Measurements from ENCODE around the gene MIEF1. TPM values are rescaled to one million over a fixed set of nuclear protein-coding genes. Genes with fewer than 3 reads are reported as not detected.

Gene MIEF1
- total and polyA plus RNA-seq, 2 donors (not counting 1 experiment from before 2014, with no cell fraction given): 9.8 to 37.2 TPM

DNA sequence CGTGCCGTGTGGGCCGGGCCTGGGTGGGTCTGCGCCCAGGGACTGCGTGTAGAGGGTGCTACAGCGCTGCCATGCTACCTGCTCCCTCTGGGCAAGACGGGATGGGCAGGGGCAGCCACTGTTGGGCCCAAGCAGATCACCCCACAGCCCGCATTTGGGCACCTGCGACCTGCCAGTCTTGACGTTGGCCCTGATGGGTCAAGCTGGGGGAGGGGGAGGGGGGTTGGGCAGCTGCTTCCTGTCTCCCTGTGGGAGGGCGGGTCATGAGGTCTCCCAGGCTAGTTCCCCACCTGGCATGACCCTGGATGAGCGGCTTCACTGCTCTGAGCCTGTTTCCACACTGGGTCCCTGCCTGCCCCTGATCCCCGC, 33.3 kb downstream of the MIEF1 start:
- peaks cover 25% of the 10 kb centered on the region for H3K4me1 Mint-ChIP-seq
- ChIA-PET CTCF (interaction anchor here (0.5 to 13.4 kb wide), 32 partner anchors 8 to 815 kb away, joined by 3 to 328 read pairs (median 4); partner anchors contain the start of genes ADSL, MIEF1 and RPL3), POLR2A (interaction anchor here (1.5 to 2.3 kb wide), 2 partner anchors 489 to 502 kb away, joined by 3 to 10 read pairs; no protein-coding TSS in a partner anchor)
- TF ChIP-seq EZH2 (IDR thresholded peaks at IDR 0.05; ENCODE audit: borderline replicate concordance, insufficient read depth, low read depth, low read length, poor library complexity, severe bottlenecking): no peak
- intact Hi-C loops (cut with micrococcal nuclease): loop anchor here (2.0 kb wide), 2 partner anchors 405 to 1101 kb away; partner anchors contain the start of gene MRTFA
- Histone ChIP-seq H4K20me1 (ENCODE audit: control insufficient read depth, insufficient read depth, low read length, poor library complexity, severe bottlenecking) (peaks cover 14% of the 10 kb centered on the region), H3K4me2 (replicated peaks; ENCODE audit: low read depth, low read length, poor library complexity, severe bottlenecking) (no peak overlapping the region), H3K4me1 (ENCODE audit: control insufficient read depth in 2 of 2, insufficient read depth in 2 of 2, low read length in 2 of 2) (peaks cover 18 to 29% of the 10 kb centered on the region in 2 donors), H3K9me3 (ENCODE audit: control extremely low read depth in 1 of 3, control insufficient read depth in 2 of 3, insufficient read depth in 1 of 3, low read length in 2 of 3) (no peaks in the 10 kb centered on the region), H3K36me3 (replicated peaks in 1 of 2; ENCODE audit: control extremely low read depth in 1 of 2, control insufficient read depth in 1 of 2, extremely low read depth in 1 of 2, insufficient read depth in 2 of 2, low read length in 1 of 2) (peaks cover 0 to 10% of the 10 kb centered on the region in 2 experiments), H3K79me2 (ENCODE audit: control insufficient read depth, insufficient read depth, low read length) (peaks cover 22% of the 10 kb centered on the region), H2AFZ (ENCODE audit: insufficient read depth, low read depth, low read length, poor library complexity, severe bottlenecking) (no peak overlapping the region), H3K27ac (ENCODE audit: low read length in 2 of 2) (no peak overlapping the region), H3K27me3 (replicated peaks in 1 of 4; ENCODE audit: control extremely low read depth in 1 of 4, control insufficient read depth in 3 of 4, insufficient read depth in 4 of 4, low read length in 3 of 4) (peaks cover 0 to 5% (median 0%) of the 10 kb centered on the region in 4 experiments), H3K9ac (ENCODE audit: low read length) (no peak overlapping the region), H3K4me3 (ENCODE audit: control extremely low read depth in 1 of 5, extremely low read depth in 1 of 5, insufficient read depth in 1 of 5, low read depth in 2 of 5, low read length in 4 of 5) (no peak overlapping the region)
- DNase-seq (no peak), ATAC-seq (ENCODE audit: low read depth) (no peak)
- WGBS (ENCODE audit: insufficient coverage): 63% methylated on average over 13 of the region's 13 CpGs
- peaks cover 2% of the 10 kb centered on the region for H3K27me3 Mint-ChIP-seq
- H3K4me3 Mint-ChIP-seq: no peak overlapping the region
- no peaks in the 10 kb centered on the region for H3K9me3 Mint-ChIP-seq (ENCODE audit: insufficient read depth)
- no peak overlapping the region for H3K27ac Mint-ChIP-seq

- ATAC-seq (ENCODE audit: low read depth): no peak
- H3K4me3 ChIP-seq (ENCODE audit: control extremely low read depth in 1 of 5, extremely low read depth in 1 of 5, insufficient read depth in 1 of 5, low read depth in 2 of 5, low read length in 4 of 5): no peak overlapping the region
- no peaks in the 10 kb centered on the region for H3K9me3 Mint-ChIP-seq (ENCODE audit: insufficient read depth)
- H3K27ac Mint-ChIP-seq: no peak overlapping the region
- CTCF ChIA-PET: interaction anchor here (1.0 to 13.4 kb wide), 15 partner anchors 10 to 815 kb away, joined by 3 to 328 read pairs (median 7); partner anchors contain the start of genes ADSL and RPL3
- WGBS (ENCODE audit: insufficient coverage): 98% methylated on average over 9 of the region's 15 CpGs
- H3K4me1 ChIP-seq (ENCODE audit: control insufficient read depth in 2 of 2, insufficient read depth in 2 of 2, low read length in 2 of 2): peaks cover 12 to 23% of the 10 kb centered on the region in 2 donors
- POLR2A ChIA-PET: interaction anchor here (1.5 kb wide), 1 partner anchor 501 kb away, joined by 3 read pairs; no protein-coding TSS in a partner anchor
- TF ChIP-seq, protein P1, sequence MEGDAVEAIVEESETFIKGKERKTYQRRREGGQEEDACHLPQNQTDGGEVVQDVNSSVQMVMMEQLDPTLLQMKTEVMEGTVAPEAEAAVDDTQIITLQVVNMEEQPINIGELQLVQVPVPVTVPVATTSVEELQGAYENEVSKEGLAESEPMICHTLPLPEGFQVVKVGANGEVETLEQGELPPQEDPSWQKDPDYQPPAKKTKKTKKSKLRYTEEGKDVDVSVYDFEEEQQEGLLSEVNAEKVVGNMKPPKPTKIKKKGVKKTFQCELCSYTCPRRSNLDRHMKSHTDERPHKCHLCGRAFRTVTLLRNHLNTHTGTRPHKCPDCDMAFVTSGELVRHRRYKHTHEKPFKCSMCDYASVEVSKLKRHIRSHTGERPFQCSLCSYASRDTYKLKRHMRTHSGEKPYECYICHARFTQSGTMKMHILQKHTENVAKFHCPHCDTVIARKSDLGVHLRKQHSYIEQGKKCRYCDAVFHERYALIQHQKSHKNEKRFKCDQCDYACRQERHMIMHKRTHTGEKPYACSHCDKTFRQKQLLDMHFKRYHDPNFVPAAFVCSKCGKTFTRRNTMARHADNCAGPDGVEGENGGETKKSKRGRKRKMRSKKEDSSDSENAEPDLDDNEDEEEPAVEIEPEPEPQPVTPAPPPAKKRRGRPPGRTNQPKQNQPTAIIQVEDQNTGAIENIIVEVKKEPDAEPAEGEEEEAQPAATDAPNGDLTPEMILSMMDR (IDR thresholded peaks at IDR 0.05): no peak
- no peak for TF ChIP-seq EZH2 (IDR thresholded peaks at IDR 0.05; ENCODE audit: borderline replicate concordance, insufficient read depth, low read depth, low read length, poor library complexity, severe bottlenecking)
- peaks cover 16% of the 10 kb centered on the region for H3K79me2 ChIP-seq (ENCODE audit: control insufficient read depth, insufficient read depth, low read length)
- H3K27me3 ChIP-seq (replicated peaks in 1 of 4; ENCODE audit: control extremely low read depth in 1 of 4, control insufficient read depth in 3 of 4, insufficient read depth in 4 of 4, low read length in 3 of 4): peaks cover 0 to 8% (median 0%) of the 10 kb centered on the region in 4 experiments
- no peak overlapping the region for H3K4me2 ChIP-seq (replicated peaks; ENCODE audit: low read depth, low read length, poor library complexity, severe bottlenecking)
- no peak overlapping the region for H3K27ac ChIP-seq (ENCODE audit: low read length in 2 of 2)
- H3K9ac ChIP-seq (ENCODE audit: low read length): no peak overlapping the region
- no peak for DNase-seq
- H3K27me3 Mint-ChIP-seq: peaks cover 5% of the 10 kb centered on the region
- no peaks in the 10 kb centered on the region for H3K9me3 ChIP-seq (ENCODE audit: control extremely low read depth in 1 of 3, control insufficient read depth in 2 of 3, insufficient read depth in 1 of 3, low read length in 2 of 3)
- intact Hi-C loops (cut with micrococcal nuclease): loop anchor here (2.0 kb wide), 2 partner anchors 405 to 1101 kb away; partner anchors contain the start of gene MRTFA
- H2AFZ ChIP-seq (ENCODE audit: insufficient read depth, low read depth, low read length, poor library complexity, severe bottlenecking): no peak overlapping the region
- peaks cover 20% of the 10 kb centered on the region for H3K4me1 Mint-ChIP-seq
- H3K36me3 ChIP-seq (replicated peaks in 1 of 2; ENCODE audit: control extremely low read depth in 1 of 2, control insufficient read depth in 1 of 2, extremely low read depth in 1 of 2, insufficient read depth in 2 of 2, low read length in 1 of 2): peaks cover 0 to 6% of the 10 kb centered on the region in 2 experiments
- H3K4me3 Mint-ChIP-seq: no peak overlapping the region
- H4K20me1 ChIP-seq (ENCODE audit: control insufficient read depth, insufficient read depth, low read length, poor library complexity, severe bottlenecking): peaks cover 9% of the 10 kb centered on the region
Observed at GRCh38 chr22:39535831-39536449, 33.9 kb downstream of the MIEF1 start.

Measured in B cell (primary cell).